CD4-positive, alpha-beta T cell (primary cell): ENCODE data around the gene GPC6. TPM values are rescaled to one million over a fixed set of nuclear protein-coding genes. Genes with fewer than 3 reads are reported as not detected.

Source experiments
- ATAC-seq: fragments of 200-7000 bp; cut with Tn5 transposase; one replicate; pipeline ENCODE4 v1.10.0; 2022; ENCODE audit warnings: mild to moderate bottlenecking; ENCODE audit not compliant: poor library complexity
- CTCF ChIA-PET: fragments of 350-600 bp; sonication (Branson Sonifier 250); formaldehyde crosslinking; loops from one replicate; lab custom pipeline; 2021; ENCODE audit warnings: antibody characterized with exemption, inconsistent platforms; lab: Charles Lee
- POLR2A ChIA-PET: fragments of 350-600 bp; sonication (Branson Sonifier 250); formaldehyde crosslinking; loops from one replicate; lab custom pipeline; 2021; ENCODE audit warnings: antibody characterized with exemption, inconsistent platforms; lab: Charles Lee
- DNase-seq, 14 experiments: peaks; one replicate each; pipeline ENCODE4 v3.0.0-alpha.2; 2013 to 2020; ENCODE audit warnings: mixed read lengths in 2 of 14
- H3K27ac ChIP-seq, 2 donors: one replicate each; pipeline versions ENCODE4 v1.5.1 to v1.7.0; 2013; ENCODE audit warnings: low read length in 2 of 2, low read depth in 1 of 2, mild to moderate bottlenecking in 1 of 2
- H3K27me3 ChIP-seq, 2 experiments: 1 replicate in 1 of 2; 2 replicates in 1 of 2; pipeline versions ENCODE4 v1.6.1 to v1.7.0; 2013; ENCODE audit warnings: low read length in 2 of 2, control low read depth in 1 of 2, mild to moderate bottlenecking in 1 of 2, moderate library complexity in 1 of 2; ENCODE audit not compliant: insufficient read depth in 2 of 2, control insufficient read depth in 1 of 2
- H3K36me3 ChIP-seq: one replicate; pipeline ENCODE4 v1.6.1; 2013; ENCODE audit warnings: low read length, control low read depth; ENCODE audit not compliant: insufficient read depth
- H3K4me1 ChIP-seq: one replicate; pipeline ENCODE4 v1.6.1; 2013; ENCODE audit warnings: low read length, control low read depth; ENCODE audit not compliant: insufficient read depth
- H3K4me3 ChIP-seq: one replicate; pipeline ENCODE4 v1.5.1; 2013; ENCODE audit warnings: mild to moderate bottlenecking, low read length, moderate library complexity
- H3K9me3 ChIP-seq, 2 experiments: 1 replicate in 1 of 2; 2 replicates in 1 of 2; pipeline versions ENCODE4 v1.6.1 to v1.7.0; 2013; ENCODE audit warnings: low read length in 2 of 2, mild to moderate bottlenecking in 2 of 2, control low read depth in 1 of 2, moderate library complexity in 1 of 2; ENCODE audit not compliant: control insufficient read depth in 1 of 2, insufficient read depth in 1 of 2
- H3K27ac Mint-ChIP-seq: one replicate; pipeline ENCODE4 v1.8.0; 2020; ENCODE audit warnings: mixed read lengths
- H3K27me3 Mint-ChIP-seq: one replicate; pipeline ENCODE4 v1.8.0; 2021; ENCODE audit warnings: mixed read lengths
- H3K36me3 Mint-ChIP-seq: one replicate; pipeline ENCODE4 v1.8.0; 2021; ENCODE audit warnings: low read depth, mixed read lengths
- H3K4me1 Mint-ChIP-seq: one replicate; pipeline ENCODE4 v1.8.0; 2021; ENCODE audit warnings: low read depth, mixed read lengths
- H3K4me3 Mint-ChIP-seq: one replicate; pipeline ENCODE4 v1.8.0; 2020; ENCODE audit warnings: mild to moderate bottlenecking, mixed read lengths
- H3K9me3 Mint-ChIP-seq: one replicate; pipeline ENCODE4 v1.8.0; 2020; ENCODE audit warnings: mixed read lengths
- CTCF ChIP-seq: fragments of 200-600 bp; IDR thresholded peaks from one replicate; pipeline ENCODE4 v1.8.0; 2022; ENCODE audit warnings: antibody characterized with exemption, mild to moderate bottlenecking
- intact Hi-C, 2 experiments: fragments of 100-400 bp; cut with DNase I in 1 of 2; cut with micrococcal nuclease in 1 of 2; formaldehyde crosslinking; loops; one replicate each; pipeline versions ENCODE4 v1.15.1 to v1.9.0; 2023 to 2025; cut with DNase I, micrococcal nuclease
- total RNA-seq, 174 experiments: library from RNA in 2 of 174; stranded (reverse) in 2 of 174; gene quantifications; one replicate each; pipeline ENCODE4 v1.2.3 and lab custom pipeline; 2021 to 2026

The GPC6 gene
- total RNA-seq, 2 experiments from 2014 or later: not detected

GRCh38 chr13:94061301-94061700 is 834.7 kb downstream of the GPC6 start:
- POLR2A ChIA-PET: no interaction called here
- DNase-seq: no peak
- no peak overlapping the region for H3K4me3 Mint-ChIP-seq
- H3K27me3 Mint-ChIP-seq: no peaks in the 10 kb centered on the region
- Histone ChIP-seq H3K4me3 (no peak overlapping the region), H3K4me1 (no peaks in the 10 kb centered on the region), H3K27me3 (peaks cover 0 to 4% of the 10 kb centered on the region in 2 experiments), H3K9me3 (no peaks in the 10 kb centered on the region), H3K36me3 (no peaks in the 10 kb centered on the region), H3K27ac (no peak overlapping the region)
- no peak for ATAC-seq
- TF ChIP-seq CTCF: no peak
- intact Hi-C loops: no loop called here
- no peaks in the 10 kb centered on the region for H3K4me1 Mint-ChIP-seq
- CTCF ChIA-PET: no interaction called here
- no peaks in the 10 kb centered on the region for H3K36me3 Mint-ChIP-seq
- no peak overlapping the region for H3K27ac Mint-ChIP-seq
- H3K9me3 Mint-ChIP-seq: no peaks in the 10 kb centered on the region

GRCh38 chr13:94063096-94063495 is 836.5 kb downstream of the GPC6 start:
- Histone ChIP-seq H3K4me1 (no peaks in the 10 kb centered on the region), H3K27me3 (peaks cover 0 to 4% of the 10 kb centered on the region in 2 experiments), H3K9me3 (no peaks in the 10 kb centered on the region), H3K36me3 (no peaks in the 10 kb centered on the region), H3K27ac (no peak overlapping the region), H3K4me3 (no peak overlapping the region)
- no peak overlapping the region for H3K4me3 Mint-ChIP-seq
- POLR2A ChIA-PET: no interaction called here
- no peak for ATAC-seq
- H3K4me1 Mint-ChIP-seq: no peaks in the 10 kb centered on the region
- no peaks in the 10 kb centered on the region for H3K36me3 Mint-ChIP-seq
- no peak overlapping the region for H3K27ac Mint-ChIP-seq
- H3K9me3 Mint-ChIP-seq: no peaks in the 10 kb centered on the region
- DNase-seq: no peak
- intact Hi-C loops: no loop called here
- CTCF ChIA-PET: interaction anchor here (0.6 kb wide), 1 partner anchor 78 kb away, joined by 3 read pairs; no protein-coding TSS in a partner anchor
- TF ChIP-seq CTCF: no peak
- no peaks in the 10 kb centered on the region for H3K27me3 Mint-ChIP-seq

GRCh38 chr13:94063848-94064247 is 837.2 kb downstream of the GPC6 start:
- Mint-ChIP-seq H3K27me3 (no peaks in the 10 kb centered on the region), H3K36me3 (no peaks in the 10 kb centered on the region), H3K4me3 (no peak overlapping the region), H3K9me3 (no peaks in the 10 kb centered on the region), H3K4me1 (no peaks in the 10 kb centered on the region), H3K27ac (no peak overlapping the region)
- no peak overlapping the region for H3K4me3 ChIP-seq
- H3K27ac ChIP-seq: no peak overlapping the region
- no peak for TF ChIP-seq CTCF
- POLR2A ChIA-PET: no interaction called here
- CTCF ChIA-PET: interaction anchor here (0.6 kb wide), 1 partner anchor 79 kb away, joined by 3 read pairs; no protein-coding TSS in a partner anchor
- no peak for DNase-seq
- no peaks in the 10 kb centered on the region for H3K9me3 ChIP-seq
- no peaks in the 10 kb centered on the region for H3K4me1 ChIP-seq
- H3K36me3 ChIP-seq: no peaks in the 10 kb centered on the region
- intact Hi-C loops: no loop called here
- H3K27me3 ChIP-seq: peaks cover 0 to 4% of the 10 kb centered on the region in 2 experiments
- no peak for ATAC-seq
